Mucosa of descending colon (tissue), 3 donors: ENCODE measurements around the gene IL1RAPL2. TPM values are rescaled to one million over a fixed set of nuclear protein-coding genes. Genes with fewer than 3 reads are reported as not detected.

ENCODE experiments used
- ATAC-seq: fragments of 200-7000 bp; cut with Tn5 transposase; one replicate; pipeline ENCODE4 v1.9.1; 2020; ENCODE audit warnings: mild to moderate bottlenecking, moderate library complexity
- DNase-seq, 3 donors: peaks; one replicate each; pipeline ENCODE4 v3.0.0-alpha.2; 2020
- H3K36me3 ChIP-seq: fragments of 200-600 bp; one replicate; pipeline ENCODE4 v1.8.0; 2021; ENCODE audit warnings: low read depth, mild to moderate bottlenecking
- H3K4me1 ChIP-seq: fragments of 200-600 bp; one replicate; pipeline ENCODE4 v1.8.0; 2021; ENCODE audit warnings: low read depth, mild to moderate bottlenecking
- H3K4me3 ChIP-seq: fragments of 200-600 bp; one replicate; pipeline ENCODE4 v1.8.0; 2021; ENCODE audit warnings: mild to moderate bottlenecking
- H3K9me3 ChIP-seq: fragments of 200-600 bp; one replicate; pipeline ENCODE4 v1.8.0; 2021; ENCODE audit warnings: mild to moderate bottlenecking
- intact Hi-C, 2 donors: fragments of 100-400 bp; cut with DNase I in 1 of 2; cut with micrococcal nuclease in 1 of 2; formaldehyde crosslinking; loops; one replicate each; pipeline versions ENCODE4 v1.11.0 to v1.11.1; 2022; cut with DNase I, micrococcal nuclease
- total RNA-seq, 3 donors: library from RNA; stranded (reverse); fragmentation: NEBNext Ultra II Directional in 2 of 3; extraction: Animal tissue kit (Norgen Biotek cat#: 25700) in 2 of 3; gene quantifications; one replicate each; pipeline versions ENCODE4 v1.2.1 to v1.2.4, GENCODE V29; 2021 to 2023
- TF ChIP-seq, protein P1 (sequence below): fragments of 200-600 bp; IDR thresholded peaks from one replicate; pipeline ENCODE4 v1.8.0; 2022; ENCODE audit warnings: antibody characterized with exemption, mild to moderate bottlenecking
- donor health status: DM: no; HTN: no; CAD: no; lungs with moderate emphysema.
- donor health status: DM: no; HTN: no; CAD: no.
- donor health status: DM: no; HTN: yes; CAD: no.

IL1RAPL2 gene
- total RNA-seq, 3 donors from 2014 or later = 0.19 TPM; not detected in 2

DNA sequence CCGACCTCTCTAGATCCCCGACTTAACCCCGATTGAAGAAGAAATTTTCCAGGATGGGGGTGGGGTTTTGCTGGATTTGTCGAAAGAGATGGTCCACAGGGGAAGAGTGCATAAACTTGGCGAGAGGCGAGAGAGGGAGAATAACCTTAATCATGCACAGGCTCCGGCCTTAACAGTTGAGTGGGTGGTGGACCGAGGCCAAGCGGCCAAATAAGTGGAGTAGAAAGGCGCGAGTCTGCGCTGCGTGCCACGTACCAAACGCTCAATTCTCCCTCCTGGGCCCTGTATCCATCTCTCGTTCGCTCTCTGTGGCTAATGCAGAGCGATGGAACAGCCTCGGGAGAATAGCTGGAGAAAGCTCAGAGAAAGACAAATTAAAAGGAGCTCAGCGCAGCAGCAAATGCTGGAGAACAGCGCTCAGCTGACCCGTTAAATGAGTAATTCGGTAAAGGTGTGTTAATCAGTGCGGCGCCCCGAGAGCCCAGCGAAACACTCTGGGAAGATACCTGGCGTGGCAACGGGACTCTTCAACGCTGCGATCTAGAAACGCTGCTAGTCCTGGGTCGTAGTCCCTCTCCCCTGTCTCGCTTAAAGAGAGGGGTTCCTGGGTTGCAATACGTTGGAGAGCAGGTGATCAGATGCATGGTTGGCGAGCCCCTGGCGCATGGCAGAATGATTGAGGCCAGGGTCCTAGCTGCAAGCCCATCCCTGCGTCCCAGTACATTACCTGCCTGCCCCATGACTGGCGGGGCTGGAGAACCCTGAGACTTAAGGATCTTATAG lies 887 bp upstream of the IL1RAPL2 start:
- TF ChIP-seq, protein P1, sequence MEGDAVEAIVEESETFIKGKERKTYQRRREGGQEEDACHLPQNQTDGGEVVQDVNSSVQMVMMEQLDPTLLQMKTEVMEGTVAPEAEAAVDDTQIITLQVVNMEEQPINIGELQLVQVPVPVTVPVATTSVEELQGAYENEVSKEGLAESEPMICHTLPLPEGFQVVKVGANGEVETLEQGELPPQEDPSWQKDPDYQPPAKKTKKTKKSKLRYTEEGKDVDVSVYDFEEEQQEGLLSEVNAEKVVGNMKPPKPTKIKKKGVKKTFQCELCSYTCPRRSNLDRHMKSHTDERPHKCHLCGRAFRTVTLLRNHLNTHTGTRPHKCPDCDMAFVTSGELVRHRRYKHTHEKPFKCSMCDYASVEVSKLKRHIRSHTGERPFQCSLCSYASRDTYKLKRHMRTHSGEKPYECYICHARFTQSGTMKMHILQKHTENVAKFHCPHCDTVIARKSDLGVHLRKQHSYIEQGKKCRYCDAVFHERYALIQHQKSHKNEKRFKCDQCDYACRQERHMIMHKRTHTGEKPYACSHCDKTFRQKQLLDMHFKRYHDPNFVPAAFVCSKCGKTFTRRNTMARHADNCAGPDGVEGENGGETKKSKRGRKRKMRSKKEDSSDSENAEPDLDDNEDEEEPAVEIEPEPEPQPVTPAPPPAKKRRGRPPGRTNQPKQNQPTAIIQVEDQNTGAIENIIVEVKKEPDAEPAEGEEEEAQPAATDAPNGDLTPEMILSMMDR = no peak
- no peak overlapping the region for H3K4me3 ChIP-seq
- DNase-seq = no peak
- ATAC-seq = no peak
- H3K9me3 ChIP-seq = no peaks in the 10 kb centered on the region
- intact Hi-C loops = no loop called here
- no peaks in the 10 kb centered on the region for H3K4me1 ChIP-seq
- no peaks in the 10 kb centered on the region for H3K36me3 ChIP-seq

DNA sequence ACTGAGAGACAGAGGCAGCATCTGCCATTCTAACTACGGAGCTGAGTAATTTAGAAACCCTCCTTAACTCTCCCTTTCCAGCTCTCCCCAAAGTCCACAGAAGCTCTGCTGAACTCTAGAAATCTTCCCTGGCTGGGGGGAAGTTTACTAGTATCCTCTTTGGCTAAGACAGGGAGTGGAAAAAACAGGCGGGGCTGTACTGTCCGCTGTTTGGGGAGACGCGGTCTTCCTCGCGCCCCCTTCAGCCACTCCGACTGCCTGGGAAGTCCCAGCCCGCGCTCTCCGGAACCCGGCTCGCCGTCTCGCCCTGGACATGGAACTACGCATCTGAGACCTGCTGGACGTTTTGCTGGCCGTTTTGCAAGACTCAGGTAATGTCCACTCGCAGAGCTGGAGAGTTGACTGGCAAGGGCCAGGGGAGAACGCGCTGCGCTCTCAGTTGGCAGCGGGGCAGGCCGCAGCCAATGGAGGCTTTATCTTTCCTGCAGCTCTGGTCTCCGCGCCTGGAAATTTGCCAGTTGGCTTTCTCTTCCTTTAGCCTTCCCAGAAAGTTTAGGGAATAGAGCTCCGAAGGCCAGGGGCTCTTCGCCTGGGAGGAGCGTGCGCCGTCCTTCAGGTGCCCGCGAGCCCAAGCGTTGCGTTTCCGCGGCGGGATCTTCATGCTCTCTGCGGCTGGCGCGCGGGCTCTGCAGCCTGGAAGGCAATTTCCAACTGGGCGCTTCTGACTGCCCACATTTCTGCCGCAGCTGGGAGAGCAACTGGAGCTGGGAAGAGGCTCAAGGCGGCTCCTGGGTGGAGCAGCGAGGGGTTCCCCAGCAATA lies 892 bp downstream of the IL1RAPL2 start:
- TF ChIP-seq, protein P1 = no peak
- ATAC-seq (no peak), DNase-seq (no peak)
- intact Hi-C loops = no loop called here
- Histone ChIP-seq H3K36me3 (no peaks in the 10 kb centered on the region), H3K4me3 (no peak overlapping the region), H3K4me1 (no peaks in the 10 kb centered on the region), H3K9me3 (no peaks in the 10 kb centered on the region)

DNA sequence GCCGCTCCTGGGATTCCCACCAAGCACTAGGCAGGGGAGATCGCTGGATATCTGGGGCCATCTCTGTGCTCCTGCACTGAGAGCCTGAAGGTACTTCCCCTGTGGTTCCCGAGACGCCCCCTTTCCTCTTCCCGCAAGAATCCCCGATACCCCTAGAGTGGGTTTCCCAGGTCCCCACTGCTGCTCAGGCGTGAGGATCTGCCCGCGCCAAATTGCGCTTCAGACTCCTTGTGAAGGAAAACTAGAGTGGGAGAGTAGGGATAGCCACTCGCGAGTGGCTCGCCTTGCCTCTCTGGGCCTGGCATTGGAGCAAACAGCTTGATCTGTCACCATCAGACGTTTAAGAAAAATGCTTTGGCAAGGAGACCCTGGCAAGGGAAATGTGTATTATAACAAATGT lies 1.5 kb downstream of the IL1RAPL2 start:
- DNase-seq = no peak
- Histone ChIP-seq H3K9me3 (no peaks in the 10 kb centered on the region), H3K36me3 (no peaks in the 10 kb centered on the region), H3K4me1 (no peaks in the 10 kb centered on the region), H3K4me3 (no peak overlapping the region)
- intact Hi-C loops = no loop called here
- TF ChIP-seq, protein P1 = no peak
- no peak for ATAC-seq

DNA sequence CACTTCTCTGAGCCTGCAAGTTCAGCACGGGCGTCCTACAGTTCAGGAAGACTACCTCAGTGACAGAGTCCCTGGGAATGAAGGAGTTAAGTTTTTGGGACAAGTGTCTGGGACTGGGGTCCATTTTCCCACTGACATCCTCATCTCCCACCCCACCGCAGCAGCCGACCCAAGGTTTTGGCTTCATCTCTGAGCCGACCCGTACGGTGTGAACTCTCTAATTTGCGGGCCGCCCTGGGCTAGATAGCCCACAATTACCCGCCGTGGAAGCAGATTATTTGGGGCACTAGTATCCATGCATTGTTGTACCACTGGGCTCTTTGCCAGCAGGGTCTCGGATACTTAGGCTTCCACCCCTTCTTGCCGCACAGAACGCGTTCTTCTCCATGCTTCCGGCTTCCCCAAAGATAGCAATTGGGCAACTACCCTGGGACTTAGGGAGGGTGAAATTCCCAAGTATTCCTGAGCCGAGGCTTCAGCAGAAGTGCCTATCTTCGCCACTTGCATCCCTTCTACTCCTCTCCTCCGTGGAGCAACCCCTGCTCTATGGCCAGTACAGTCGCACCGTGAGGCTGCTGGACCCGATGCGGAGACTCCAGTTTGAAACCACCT lies 2.4 kb downstream of the IL1RAPL2 start:
- TF ChIP-seq, protein P1 = no peak
- Histone ChIP-seq H3K9me3 (no peaks in the 10 kb centered on the region), H3K4me1 (no peaks in the 10 kb centered on the region), H3K4me3 (no peak overlapping the region), H3K36me3 (no peaks in the 10 kb centered on the region)
- ATAC-seq (no peak), DNase-seq (no peak)
- intact Hi-C loops = no loop called here

DNA sequence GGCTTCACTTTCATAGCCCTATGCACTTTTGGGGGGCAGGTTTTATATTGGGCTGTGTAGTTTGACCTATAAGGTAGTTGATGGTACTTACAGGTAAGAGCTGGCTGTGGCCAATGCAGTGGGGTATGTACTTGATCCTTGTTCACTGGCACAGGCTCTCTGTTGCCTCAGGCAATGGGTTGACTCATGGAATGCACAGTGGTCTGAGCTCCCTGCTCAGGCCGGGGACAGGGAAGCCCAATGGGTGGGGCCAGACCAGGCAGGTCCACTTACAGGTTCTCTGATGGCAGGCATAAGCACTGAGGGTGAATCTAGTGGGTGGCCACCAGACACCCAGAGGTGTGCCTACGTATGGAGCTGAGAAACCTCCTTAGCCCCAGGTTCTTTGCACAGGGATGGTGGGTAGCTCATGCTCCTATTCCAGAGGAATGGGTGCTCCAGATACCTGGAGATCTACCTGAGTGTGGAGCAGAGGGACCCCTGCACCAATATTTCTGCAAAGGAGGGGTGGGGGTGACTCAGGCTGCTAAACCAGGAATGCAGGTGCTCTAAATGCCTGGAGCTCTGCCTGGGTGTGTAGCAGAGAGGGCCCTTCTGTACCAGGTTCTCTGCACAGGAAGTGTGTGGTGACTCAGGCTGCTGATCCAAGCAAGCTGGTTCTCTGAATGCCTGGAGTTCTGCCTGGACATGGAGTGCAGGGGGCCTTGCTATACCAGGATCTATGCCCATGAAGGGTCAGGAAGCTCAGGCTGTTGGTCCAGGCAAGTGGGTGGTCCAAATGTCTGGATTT lies 52.3 kb downstream of the IL1RAPL2 start:
- no peaks in the 10 kb centered on the region for H3K9me3 ChIP-seq

More for the DNA sequence above, 52.3 kb downstream of the IL1RAPL2 start:
- DNase-seq = no peak
- Histone ChIP-seq H3K4me3 (no peak overlapping the region), H3K36me3 (no peaks in the 10 kb centered on the region), H3K4me1 (no peaks in the 10 kb centered on the region)
- intact Hi-C loops = no loop called here
- ATAC-seq = no peak
- TF ChIP-seq, protein P1 = no peak
